OCI-LY3 (cell line): ENCODE data around the gene MYO5B.

Experiments used
- EZH2phosphoT487 ChIP-seq: fragments of 200-600 bp; shearing (Covaris generic); IDR thresholded peaks from 2 replicates; pipeline ENCODE4 v1.6.1; 2018; ENCODE audit warnings: antibody characterized with exemption, mixed run types, low read depth
- TF ChIP-seq, protein P1 (sequence below): fragments of 200-600, 300-600 bp; sonication (generic); IDR thresholded peaks from 2 replicates; pipeline ENCODE4 v1.5.1; 2014; ENCODE audit warnings: antibody characterized with exemption, low read length, low read depth

DNA sequence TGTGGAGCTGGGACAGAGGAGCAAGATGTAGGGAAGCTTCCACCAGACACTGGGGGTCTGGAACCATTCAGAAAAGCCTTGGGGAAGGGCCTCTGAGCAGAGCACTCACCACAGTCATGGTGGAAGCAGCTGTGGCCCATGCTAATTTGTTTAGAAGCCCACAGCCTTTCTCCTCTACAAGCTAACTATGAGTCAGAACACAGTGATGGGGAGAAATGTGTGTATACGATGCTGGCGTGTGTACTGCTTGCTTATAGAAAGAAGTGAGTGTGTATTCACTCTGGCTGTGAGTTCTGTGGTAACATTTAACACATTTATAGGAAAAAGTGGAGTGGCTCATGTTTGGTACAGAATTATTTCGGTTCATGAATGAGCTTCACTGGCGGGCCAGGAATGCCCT is 224.6 kb downstream of the MYO5B start:
- TF ChIP-seq, protein P1, sequence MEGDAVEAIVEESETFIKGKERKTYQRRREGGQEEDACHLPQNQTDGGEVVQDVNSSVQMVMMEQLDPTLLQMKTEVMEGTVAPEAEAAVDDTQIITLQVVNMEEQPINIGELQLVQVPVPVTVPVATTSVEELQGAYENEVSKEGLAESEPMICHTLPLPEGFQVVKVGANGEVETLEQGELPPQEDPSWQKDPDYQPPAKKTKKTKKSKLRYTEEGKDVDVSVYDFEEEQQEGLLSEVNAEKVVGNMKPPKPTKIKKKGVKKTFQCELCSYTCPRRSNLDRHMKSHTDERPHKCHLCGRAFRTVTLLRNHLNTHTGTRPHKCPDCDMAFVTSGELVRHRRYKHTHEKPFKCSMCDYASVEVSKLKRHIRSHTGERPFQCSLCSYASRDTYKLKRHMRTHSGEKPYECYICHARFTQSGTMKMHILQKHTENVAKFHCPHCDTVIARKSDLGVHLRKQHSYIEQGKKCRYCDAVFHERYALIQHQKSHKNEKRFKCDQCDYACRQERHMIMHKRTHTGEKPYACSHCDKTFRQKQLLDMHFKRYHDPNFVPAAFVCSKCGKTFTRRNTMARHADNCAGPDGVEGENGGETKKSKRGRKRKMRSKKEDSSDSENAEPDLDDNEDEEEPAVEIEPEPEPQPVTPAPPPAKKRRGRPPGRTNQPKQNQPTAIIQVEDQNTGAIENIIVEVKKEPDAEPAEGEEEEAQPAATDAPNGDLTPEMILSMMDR = no peak
- no peak for TF ChIP-seq EZH2phosphoT487
